ENCODE results near the gene PKP3. TPM values are rescaled to one million over a fixed set of nuclear protein-coding genes. Genes with fewer than 3 reads are reported as not detected.
A peak's percentile ranks its signal among the peaks of the same experiment; 100 is the strongest.
"Not testable (repeated sequence)": the region's sequence is repeated elsewhere in the genome, so short reads cannot be mapped to it uniquely, and the experiment has no call there.

PKP3 gene
- total RNA-seq, 1 experiment from 2014 or later = 7.9 TPM

GRCh38 chr11:377883-378500, 16.0 kb upstream of the PKP3 start:
- no peak for DNase-seq (ENCODE audit: low read depth)

- DNase-seq (ENCODE audit: low read depth) = no peak
These were observed 14.6 kb upstream of the PKP3 start for GRCh38 chr11:379205-380094.

GRCh38 chr11:380095-380480, 13.9 kb upstream of the PKP3 start:
- no peak for DNase-seq (ENCODE audit: low read depth)

- DNase-seq (ENCODE audit: low read depth) = no peak
These were observed 13.5 kb upstream of the PKP3 start for GRCh38 chr11:380491-380890.

GRCh38 chr11:380996-381395, 13.0 kb upstream of the PKP3 start:
- DNase-seq (ENCODE audit: low read depth) = no peak

- no peak for DNase-seq (ENCODE audit: low read depth)
These were observed 12.4 kb upstream of the PKP3 start for GRCh38 chr11:381501-382072.

GRCh38 chr11:382081-382629, 11.9 kb upstream of the PKP3 start:
- no peak for DNase-seq (ENCODE audit: low read depth)

GRCh38 chr11:383431-383830, 10.6 kb upstream of the PKP3 start:
- no peak for DNase-seq (ENCODE audit: low read depth)

- DNase-seq (ENCODE audit: low read depth) = no peak
These were observed 9.5 kb upstream of the PKP3 start for GRCh38 chr11:384511-384910.

GRCh38 chr11:385594-386351, 8.2 kb upstream of the PKP3 start:
- DNase-seq (ENCODE audit: low read depth) = no peak

GRCh38 chr11:386483-386882, 7.5 kb upstream of the PKP3 start:
- no peak for DNase-seq (ENCODE audit: low read depth)

- DNase-seq (ENCODE audit: low read depth) = no peak
These were observed 6.7 kb upstream of the PKP3 start for GRCh38 chr11:387193-387793.

- not testable (repeated sequence) for DNase-seq (ENCODE audit: low read depth)
These were observed 4.6 kb upstream of the PKP3 start for GRCh38 chr11:389369-389768.

- no peak for DNase-seq (ENCODE audit: low read depth)
These were observed 3.8 kb upstream of the PKP3 start for GRCh38 chr11:390175-390574.

GRCh38 chr11:391117-392017, 2.6 kb upstream of the PKP3 start:
- DNase-seq (ENCODE audit: low read depth) = no peak

GRCh38 chr11:392102-392777, 1.8 kb upstream of the PKP3 start:
- DNase-seq (ENCODE audit: low read depth) = no peak

- peak; percentile 90 for DNase-seq (ENCODE audit: low read depth)
These were observed 583 bp upstream of the PKP3 start for GRCh38 chr11:393219-394033.

GRCh38 chr11:394858-395655, 1.0 kb downstream of the PKP3 start:
- DNase-seq (ENCODE audit: low read depth) = no peak
